Activated CD4-positive, alpha-beta memory T cell treated with anti-CD3 and anti-CD28 coated beads, Interleukin-2, amount 10 ng/mL, durations not matched to agents 7 days and 5 days (primary cell): Measurements from ENCODE around the gene TEDC2. TPM values are rescaled to one million over a fixed set of nuclear protein-coding genes. Genes with fewer than 3 reads are reported as not detected.

Experiments
- CTCF ChIA-PET: fragments of 350-600 bp; sonication (Branson Sonifier 250); formaldehyde crosslinking; loops from one replicate; lab custom pipeline; 2021; ENCODE audit warnings: antibody characterized with exemption, inconsistent platforms; lab: Charles Lee
- POLR2A ChIA-PET: fragments of 350-600 bp; sonication (Branson Sonifier 250); formaldehyde crosslinking; loops from one replicate; lab custom pipeline; 2021; ENCODE audit warnings: antibody characterized with exemption; lab: Charles Lee
- DNase-seq: peaks from one replicate; pipeline ENCODE4 v3.0.0-alpha.2; 2020
- H3K27ac Mint-ChIP-seq: one replicate; pipeline ENCODE4 v1.8.0; 2021; ENCODE audit warnings: mild to moderate bottlenecking, mixed read lengths
- H3K27me3 Mint-ChIP-seq: one replicate; pipeline ENCODE4 v1.8.0; 2021; ENCODE audit warnings: mixed read lengths
- H3K36me3 Mint-ChIP-seq: one replicate; pipeline ENCODE4 v1.8.0; 2021; ENCODE audit warnings: low read depth, mixed read lengths
- H3K4me1 Mint-ChIP-seq: one replicate; pipeline ENCODE4 v1.8.0; 2021; ENCODE audit warnings: mixed read lengths
- H3K4me3 Mint-ChIP-seq: one replicate; pipeline ENCODE4 v1.8.0; 2021; ENCODE audit warnings: mild to moderate bottlenecking, mixed read lengths
- H3K9me3 Mint-ChIP-seq: one replicate; pipeline ENCODE4 v1.8.0; 2021; ENCODE audit warnings: mixed read lengths
- total RNA-seq, 2 experiments: library from RNA; stranded (reverse); gene quantifications; one replicate each; pipeline ENCODE4 v1.2.3, GENCODE V29; 2021

The TEDC2 gene
- total RNA-seq, 2 experiments from 2014 or later = 12.5 to 13.9 TPM

- DNase-seq = no peak
- POLR2A ChIA-PET = no interaction called here
- Mint-ChIP-seq H3K4me1 (no peaks in the 10 kb centered on the region), H3K9me3 (no peaks in the 10 kb centered on the region), H3K36me3 (peaks cover 2% of the 10 kb centered on the region), H3K27me3 (no peaks in the 10 kb centered on the region), H3K4me3 (no peak overlapping the region), H3K27ac (no peak overlapping the region)
- CTCF ChIA-PET = no interaction called here
These were observed 37.3 kb downstream of the TEDC2 start for GRCh38 chr16:2497116-2497630.

- Mint-ChIP-seq H3K4me3 (no peak overlapping the region), H3K9me3 (no peaks in the 10 kb centered on the region), H3K27ac (no peak overlapping the region), H3K27me3 (no peaks in the 10 kb centered on the region), H3K4me1 (no peaks in the 10 kb centered on the region), H3K36me3 (peaks cover 2% of the 10 kb centered on the region)
- POLR2A ChIA-PET = no interaction called here
- no peak for DNase-seq
- CTCF ChIA-PET = no interaction called here
These were observed 38.0 kb downstream of the TEDC2 start for GRCh38 chr16:2497695-2498484.

- no peak overlapping the region for H3K4me3 Mint-ChIP-seq
- peaks cover 2% of the 10 kb centered on the region for H3K36me3 Mint-ChIP-seq
- no peaks in the 10 kb centered on the region for H3K27me3 Mint-ChIP-seq
- no peak for DNase-seq
- no peaks in the 10 kb centered on the region for H3K4me1 Mint-ChIP-seq
- H3K27ac Mint-ChIP-seq = no peak overlapping the region
- no peaks in the 10 kb centered on the region for H3K9me3 Mint-ChIP-seq
- CTCF ChIA-PET = no interaction called here
- POLR2A ChIA-PET = no interaction called here
These were observed 38.8 kb downstream of the TEDC2 start for GRCh38 chr16:2498531-2499253.

- DNase-seq = no peak
- ChIA-PET CTCF (interaction anchor here (2.5 kb wide), 1 partner anchor 69 kb away, joined by 11 read pairs; the partner anchor contains the start of gene CCNF), POLR2A (no interaction called here)
- H3K4me3 Mint-ChIP-seq = no peak overlapping the region
- H3K9me3 Mint-ChIP-seq = no peaks in the 10 kb centered on the region
- no peak overlapping the region for H3K27ac Mint-ChIP-seq
- H3K36me3 Mint-ChIP-seq = peaks cover 2% of the 10 kb centered on the region
- H3K27me3 Mint-ChIP-seq = no peaks in the 10 kb centered on the region
- H3K4me1 Mint-ChIP-seq = no peaks in the 10 kb centered on the region
These were observed 39.5 kb downstream of the TEDC2 start for GRCh38 chr16:2499454-2499853.

GRCh38 chr16:2499890-2500429 lies 40.1 kb downstream of the TEDC2 start:
- no peak for DNase-seq
- Mint-ChIP-seq H3K27me3 (no peaks in the 10 kb centered on the region), H3K27ac (no peak overlapping the region), H3K9me3 (no peaks in the 10 kb centered on the region), H3K4me1 (no peaks in the 10 kb centered on the region), H3K36me3 (peaks cover 2% of the 10 kb centered on the region), H3K4me3 (no peak overlapping the region)
- POLR2A ChIA-PET = no interaction called here
- CTCF ChIA-PET = interaction anchor here (0.6 to 2.5 kb wide), 3 partner anchors 12 to 359 kb away, joined by 3 to 11 read pairs (median 3); partner anchors contain the start of gene CCNF

- no peak for DNase-seq
- CTCF ChIA-PET = interaction anchor here (0.6 to 2.5 kb wide), 11 partner anchors 9 to 360 kb away, joined by 3 to 12 read pairs (median 4); partner anchors contain the start of genes CCNF, ECI1, TBC1D24 and TEDC2
- H3K4me1 Mint-ChIP-seq = no peaks in the 10 kb centered on the region
- no peak overlapping the region for H3K27ac Mint-ChIP-seq
- POLR2A ChIA-PET = interaction anchor here (1.3 to 1.9 kb wide), 4 partner anchors 13 to 70 kb away, joined by 3 to 8 read pairs (median 6); partner anchors contain the start of genes AMDHD2 and TEDC2
- H3K36me3 Mint-ChIP-seq = peaks cover 2% of the 10 kb centered on the region
- H3K4me3 Mint-ChIP-seq = no peak overlapping the region
- no peaks in the 10 kb centered on the region for H3K9me3 Mint-ChIP-seq
- H3K27me3 Mint-ChIP-seq = no peaks in the 10 kb centered on the region
These were observed 40.6 kb downstream of the TEDC2 start for GRCh38 chr16:2500430-2500917.

- Mint-ChIP-seq H3K36me3 (peaks cover 2% of the 10 kb centered on the region), H3K27ac (no peak overlapping the region), H3K4me3 (no peak overlapping the region), H3K9me3 (no peaks in the 10 kb centered on the region), H3K27me3 (no peaks in the 10 kb centered on the region), H3K4me1 (no peaks in the 10 kb centered on the region)
- POLR2A ChIA-PET = interaction anchor here (0.8 to 1.9 kb wide), 5 partner anchors 12 to 71 kb away, joined by 3 to 8 read pairs (median 5); partner anchors contain the start of genes AMDHD2 and TEDC2
- DNase-seq = peak; percentile 82
- CTCF ChIA-PET = interaction anchor here (0.6 to 2.5 kb wide), 15 partner anchors 9 to 478 kb away, joined by 3 to 12 read pairs (median 3); partner anchors contain the start of genes AMDHD2, CCNF, ECI1 and MLST8
These were observed 41.2 kb downstream of the TEDC2 start for GRCh38 chr16:2500918-2501750.

GRCh38 chr16:2501946-2502895 lies 42.3 kb downstream of the TEDC2 start:
- CTCF ChIA-PET = interaction anchor here (0.7 to 2.5 kb wide), 12 partner anchors 8 to 308 kb away, joined by 3 to 12 read pairs (median 4); partner anchors contain the start of genes AMDHD2, CCNF, MLST8 and TBC1D24
- no peak overlapping the region for H3K27ac Mint-ChIP-seq
- DNase-seq = no peak

GRCh38 chr16:2505695-2506094 lies 45.8 kb downstream of the TEDC2 start:
- H3K27ac Mint-ChIP-seq = no peak overlapping the region
- POLR2A ChIA-PET = no interaction called here
- no peaks in the 10 kb centered on the region for H3K4me1 Mint-ChIP-seq
- H3K27me3 Mint-ChIP-seq = no peaks in the 10 kb centered on the region
- H3K9me3 Mint-ChIP-seq = no peaks in the 10 kb centered on the region
- H3K4me3 Mint-ChIP-seq = no peak overlapping the region
- H3K36me3 Mint-ChIP-seq = no peaks in the 10 kb centered on the region
- CTCF ChIA-PET = no interaction called here
- DNase-seq = no peak

More at GRCh38 chr16:2501946-2502895, 42.3 kb downstream of the TEDC2 start:
- H3K4me3 Mint-ChIP-seq = no peak overlapping the region
- H3K27me3 Mint-ChIP-seq = no peaks in the 10 kb centered on the region
- no peaks in the 10 kb centered on the region for H3K9me3 Mint-ChIP-seq
- no peaks in the 10 kb centered on the region for H3K4me1 Mint-ChIP-seq
- H3K36me3 Mint-ChIP-seq = peaks cover 2% of the 10 kb centered on the region
- POLR2A ChIA-PET = interaction anchor here (0.8 to 1.9 kb wide), 5 partner anchors 11 to 72 kb away, joined by 3 to 8 read pairs (median 5); partner anchors contain the start of genes AMDHD2 and TEDC2

GRCh38 chr16:2507052-2507659 lies 47.2 kb downstream of the TEDC2 start:
- no peaks in the 10 kb centered on the region for H3K9me3 Mint-ChIP-seq
- no peak for DNase-seq
- no peaks in the 10 kb centered on the region for H3K27me3 Mint-ChIP-seq
- H3K27ac Mint-ChIP-seq = no peak overlapping the region
- H3K4me1 Mint-ChIP-seq = peaks cover 2% of the 10 kb centered on the region
- POLR2A ChIA-PET = interaction anchor here (1.0 kb wide), 1 partner anchor 24 kb away, joined by 3 read pairs; the partner anchor contains the start of gene CEMP1
- no peak overlapping the region for H3K4me3 Mint-ChIP-seq
- no peaks in the 10 kb centered on the region for H3K36me3 Mint-ChIP-seq
- CTCF ChIA-PET = no interaction called here
